ENCODE data around the gene LRRC47.

Gene LRRC47

DNA sequence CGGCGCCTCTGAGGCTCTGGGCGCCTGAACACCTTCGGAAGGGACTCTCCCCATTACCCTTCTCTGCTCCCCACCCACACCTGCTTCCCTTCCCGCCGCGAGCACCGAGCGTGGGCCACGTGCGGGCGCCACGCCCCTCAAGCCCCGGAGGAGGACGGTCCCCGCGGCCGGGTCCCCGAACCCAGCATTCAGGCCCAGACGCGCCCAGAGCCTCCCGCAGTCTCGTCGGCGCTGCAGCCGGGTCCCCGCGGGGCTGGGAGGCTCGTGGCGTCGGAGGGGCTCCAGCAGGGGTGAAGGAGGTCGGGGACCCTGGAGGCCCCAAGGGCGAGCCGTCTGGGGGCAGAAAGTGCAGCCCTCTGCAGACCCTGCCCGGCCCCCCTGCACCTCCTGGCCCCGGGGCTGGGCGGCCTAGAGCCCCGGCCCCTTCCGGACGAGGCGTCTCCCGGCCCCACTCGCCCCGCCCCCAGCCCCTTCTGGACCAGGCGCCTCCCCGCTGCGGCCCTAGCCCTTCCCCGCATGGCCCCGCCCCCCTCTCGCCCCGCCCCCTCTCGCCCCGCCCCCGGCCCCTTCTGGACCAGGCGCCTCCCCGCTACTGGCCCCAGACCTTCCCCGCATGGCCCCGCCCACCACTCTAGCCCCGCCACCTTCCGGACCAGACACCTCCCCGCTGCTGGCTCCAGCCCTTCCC, 24.1 kb downstream of the LRRC47 start:
- peak overlapping the region; percentile 65 for H4K12ac ChIP-seq (ENCODE audit: low read depth, low read length)
- peak overlapping the region; percentile 76 for H2AFZ ChIP-seq (ENCODE audit: insufficient read depth, low read length, poor library complexity)
- H3K14ac ChIP-seq (ENCODE audit: low read length), result peak overlapping the region; percentile 33
- peaks cover 7% of the 10 kb centered on the region for H3K79me1 ChIP-seq (ENCODE audit: low read length)
- H4K91ac ChIP-seq (ENCODE audit: low read depth, low read length), result peak overlapping the region; percentile 48
- H2BK12ac ChIP-seq (ENCODE audit: low read length), result no peak overlapping the region
- no peak overlapping the region for H3K9ac ChIP-seq (ENCODE audit: low read length)
- peak overlapping the region; percentile 76 for H3K4me3 ChIP-seq (ENCODE audit: low read depth, low read length)
- peak overlapping the region; percentile 83 for H4K8ac ChIP-seq (ENCODE audit: low read depth, low read length)
- peak overlapping the region; percentile 90 for H3K4me2 ChIP-seq (ENCODE audit: low read length)
- peak overlapping the region; percentile 55 for H2BK120ac ChIP-seq (ENCODE audit: insufficient read depth, low read length, poor library complexity)
- peak; percentile 78 to 84 for DNase-seq
- peaks cover 0 to 1% of the 10 kb centered on the region in 2 experiments for H3K36me3 ChIP-seq (ENCODE audit: control insufficient read depth in 1 of 2, insufficient read depth in 2 of 2, low read length in 2 of 2)
- H3K27me3 ChIP-seq (ENCODE audit: insufficient read depth, low read length), result no peaks in the 10 kb centered on the region
- no peak overlapping the region for H2AK5ac ChIP-seq (ENCODE audit: low read length)
- no peaks in the 10 kb centered on the region for H3K79me2 ChIP-seq (ENCODE audit: control insufficient read depth, insufficient read depth, low read length, poor library complexity)
- H2BK5ac ChIP-seq (ENCODE audit: low read depth, low read length, poor library complexity), result no peak overlapping the region
- H3K27ac ChIP-seq (ENCODE audit: low read depth, low read length), result no peak overlapping the region
- no peaks in the 10 kb centered on the region for H3K9me3 ChIP-seq (ENCODE audit: insufficient read depth, low read depth, low read length)
- H3K18ac ChIP-seq (ENCODE audit: low read length), result peak overlapping the region; percentile 55
- peaks cover 18 to 37% of the 10 kb centered on the region in 2 experiments for H3K4me1 ChIP-seq (ENCODE audit: control insufficient read depth in 1 of 2, insufficient read depth in 2 of 2, low read length in 2 of 2)
- no peak overlapping the region for H3K23ac ChIP-seq (ENCODE audit: low read length)
- no CpG with 5 or more reads among the region's 61 CpGs for WGBS (ENCODE audit: extremely low coverage, insufficient coverage, insufficient read length)
- H3K4ac ChIP-seq (ENCODE audit: low read depth, low read length), result no peak overlapping the region

- Histone ChIP-seq H4K8ac (ENCODE audit: low read depth, low read length) (peak overlapping the region; percentile 83), H3K79me1 (ENCODE audit: low read length) (peaks cover 7% of the 10 kb centered on the region), H3K4me2 (ENCODE audit: low read length) (peak overlapping the region; percentile 90), H2BK5ac (ENCODE audit: low read depth, low read length, poor library complexity) (no peak overlapping the region), H3K9ac (ENCODE audit: low read length) (no peak overlapping the region), H2AFZ (ENCODE audit: insufficient read depth, low read length, poor library complexity) (no peak overlapping the region), H4K91ac (ENCODE audit: low read depth, low read length) (peak overlapping the region; percentile 5), H2AK5ac (ENCODE audit: low read length) (no peak overlapping the region), H3K79me2 (ENCODE audit: control insufficient read depth, insufficient read depth, low read length, poor library complexity) (no peaks in the 10 kb centered on the region), H3K9me3 (ENCODE audit: insufficient read depth, low read depth, low read length) (no peaks in the 10 kb centered on the region), H3K4ac (ENCODE audit: low read depth, low read length) (no peak overlapping the region), H2BK12ac (ENCODE audit: low read length) (no peak overlapping the region), H2BK120ac (ENCODE audit: insufficient read depth, low read length, poor library complexity) (no peak overlapping the region), H4K12ac (ENCODE audit: low read depth, low read length) (peak overlapping the region; percentile 65), H3K36me3 (ENCODE audit: control insufficient read depth in 1 of 2, insufficient read depth in 2 of 2, low read length in 2 of 2) (no peaks in the 10 kb centered on the region), H3K4me1 (ENCODE audit: control insufficient read depth in 1 of 2, insufficient read depth in 2 of 2, low read length in 2 of 2) (peaks cover 18 to 37% of the 10 kb centered on the region in 2 experiments), H3K4me3 (ENCODE audit: low read depth, low read length) (no peak overlapping the region), H3K14ac (ENCODE audit: low read length) (peak overlapping the region; percentile 33), H3K27me3 (ENCODE audit: insufficient read depth, low read length) (no peaks in the 10 kb centered on the region), H3K18ac (ENCODE audit: low read length) (no peak overlapping the region), H3K27ac (ENCODE audit: low read depth, low read length) (no peak overlapping the region), H3K23ac (ENCODE audit: low read length) (no peak overlapping the region)
- no CpG with 5 or more reads among the region's 32 CpGs for WGBS (ENCODE audit: extremely low coverage, insufficient coverage, insufficient read length)
- no peak for DNase-seq
Measured at GRCh38 chr1:3771108-3772026, 24.9 kb downstream of the LRRC47 start.

GRCh38 chr1:3770047-3770765, 26.1 kb downstream of the LRRC47 start:
- Histone ChIP-seq H2BK12ac (ENCODE audit: low read length) (no peak overlapping the region), H3K23ac (ENCODE audit: low read length) (no peak overlapping the region), H3K79me1 (ENCODE audit: low read length) (peaks cover 7% of the 10 kb centered on the region), H4K8ac (ENCODE audit: low read depth, low read length) (no peak overlapping the region), H4K91ac (ENCODE audit: low read depth, low read length) (no peak overlapping the region), H3K18ac (ENCODE audit: low read length) (no peak overlapping the region), H3K4me3 (ENCODE audit: low read depth, low read length) (no peak overlapping the region), H2BK120ac (ENCODE audit: insufficient read depth, low read length, poor library complexity) (no peak overlapping the region), H3K27me3 (ENCODE audit: insufficient read depth, low read length) (no peaks in the 10 kb centered on the region), H3K4ac (ENCODE audit: low read depth, low read length) (no peak overlapping the region), H3K27ac (ENCODE audit: low read depth, low read length) (no peak overlapping the region), H2BK5ac (ENCODE audit: low read depth, low read length, poor library complexity) (no peak overlapping the region), H3K4me1 (ENCODE audit: control insufficient read depth in 1 of 2, insufficient read depth in 2 of 2, low read length in 2 of 2) (peaks cover 14 to 29% of the 10 kb centered on the region in 2 experiments), H4K12ac (ENCODE audit: low read depth, low read length) (no peak overlapping the region), H3K79me2 (ENCODE audit: control insufficient read depth, insufficient read depth, low read length, poor library complexity) (no peaks in the 10 kb centered on the region), H3K9ac (ENCODE audit: low read length) (no peak overlapping the region), H3K4me2 (ENCODE audit: low read length) (no peak overlapping the region), H2AK5ac (ENCODE audit: low read length) (no peak overlapping the region), H2AFZ (ENCODE audit: insufficient read depth, low read length, poor library complexity) (no peak overlapping the region), H3K14ac (ENCODE audit: low read length) (no peak overlapping the region), H3K36me3 (ENCODE audit: control insufficient read depth in 1 of 2, insufficient read depth in 2 of 2, low read length in 2 of 2) (no peaks in the 10 kb centered on the region), H3K9me3 (ENCODE audit: insufficient read depth, low read depth, low read length) (no peaks in the 10 kb centered on the region)
- no CpG with 5 or more reads among the region's 16 CpGs for WGBS (ENCODE audit: extremely low coverage, insufficient coverage, insufficient read length)
- no peak for DNase-seq

DNA sequence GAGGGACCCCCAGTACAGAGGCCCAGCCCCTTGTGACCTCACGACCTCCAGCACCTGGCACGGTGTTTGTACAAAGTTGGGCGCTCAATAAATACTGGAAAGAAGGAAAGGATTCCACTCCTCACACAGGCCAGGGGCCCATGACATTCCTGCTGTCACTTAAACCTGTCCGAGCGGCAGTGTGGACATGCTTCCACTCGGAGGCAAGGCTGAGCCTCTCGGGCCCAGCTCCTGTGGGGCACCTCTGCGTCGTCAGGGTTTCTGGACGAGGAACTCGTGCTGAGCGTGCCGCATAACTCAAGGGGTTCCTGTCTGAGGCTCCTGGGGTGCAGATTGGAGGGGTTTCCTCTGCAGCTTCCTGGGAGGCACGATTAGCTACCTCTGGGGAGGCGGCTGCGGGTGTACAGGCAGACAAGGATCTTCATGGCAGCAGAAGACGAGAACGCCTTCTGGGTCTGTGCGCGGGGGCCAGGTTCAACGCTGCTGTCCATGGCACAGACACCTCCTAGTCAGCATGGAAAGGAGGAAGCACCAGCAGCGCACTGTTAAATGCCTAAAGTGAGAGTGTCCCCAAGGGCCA, 27.4 kb downstream of the LRRC47 start:
- Histone ChIP-seq H2BK12ac (ENCODE audit: low read length) (no peak overlapping the region), H2BK5ac (ENCODE audit: low read depth, low read length, poor library complexity) (no peak overlapping the region), H3K79me1 (ENCODE audit: low read length) (peaks cover 7% of the 10 kb centered on the region), H3K79me2 (ENCODE audit: control insufficient read depth, insufficient read depth, low read length, poor library complexity) (no peaks in the 10 kb centered on the region), H3K36me3 (ENCODE audit: control insufficient read depth in 1 of 2, insufficient read depth in 2 of 2, low read length in 2 of 2) (no peaks in the 10 kb centered on the region), H2BK120ac (ENCODE audit: insufficient read depth, low read length, poor library complexity) (no peak overlapping the region), H2AK5ac (ENCODE audit: low read length) (no peak overlapping the region), H3K27ac (ENCODE audit: low read depth, low read length) (no peak overlapping the region), H3K27me3 (ENCODE audit: insufficient read depth, low read length) (no peaks in the 10 kb centered on the region), H3K9me3 (ENCODE audit: insufficient read depth, low read depth, low read length) (no peaks in the 10 kb centered on the region), H4K12ac (ENCODE audit: low read depth, low read length) (no peak overlapping the region), H3K4me1 (ENCODE audit: control insufficient read depth in 1 of 2, insufficient read depth in 2 of 2, low read length in 2 of 2) (peaks cover 10 to 19% of the 10 kb centered on the region in 2 experiments), H4K91ac (ENCODE audit: low read depth, low read length) (no peak overlapping the region), H3K4me3 (ENCODE audit: low read depth, low read length) (no peak overlapping the region), H2AFZ (ENCODE audit: insufficient read depth, low read length, poor library complexity) (no peak overlapping the region), H3K14ac (ENCODE audit: low read length) (no peak overlapping the region), H3K18ac (ENCODE audit: low read length) (no peak overlapping the region), H3K4ac (ENCODE audit: low read depth, low read length) (no peak overlapping the region), H3K23ac (ENCODE audit: low read length) (no peak overlapping the region), H4K8ac (ENCODE audit: low read depth, low read length) (no peak overlapping the region), H3K4me2 (ENCODE audit: low read length) (no peak overlapping the region), H3K9ac (ENCODE audit: low read length) (no peak overlapping the region)
- DNase-seq, result no peak
- no CpG with 5 or more reads among the region's 22 CpGs for WGBS (ENCODE audit: extremely low coverage, insufficient coverage, insufficient read length)

Measured in trophoblast cell (in vitro differentiated cells and primary cell).